Activated naive CD4-positive, alpha-beta T cell (primary cell): ENCODE results near the gene TRIM8.
A peak's percentile ranks its signal among the peaks of the same experiment; 100 is the strongest.

Source experiments
- DNase-seq, 4 experiments: peaks; one replicate each; lab custom pipeline; 2025; lab: John Stamatoyannopoulos, UW

Gene TRIM8

DNA sequence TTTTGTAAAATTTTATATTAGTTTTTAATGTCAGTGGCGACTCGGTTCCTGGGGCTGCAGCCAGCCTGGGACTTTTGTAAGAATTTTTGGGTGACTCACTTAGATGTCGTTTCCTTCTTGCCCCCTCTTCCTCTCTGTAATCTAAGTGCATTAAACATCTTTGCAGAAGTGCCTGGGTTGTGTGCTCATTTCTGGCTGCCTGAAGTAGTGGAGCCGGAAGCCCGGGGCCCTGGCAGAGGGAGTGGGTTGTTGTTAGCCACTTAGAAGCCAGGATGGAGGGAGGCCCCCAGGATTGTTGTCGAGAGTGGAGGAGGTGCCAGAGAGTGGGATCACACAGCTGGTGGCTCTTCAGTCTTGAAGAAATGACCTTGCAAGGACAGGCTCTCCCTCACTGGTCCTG lies 11.0 kb upstream of the TRIM8 start:
- DNase-seq: no peak

DNA sequence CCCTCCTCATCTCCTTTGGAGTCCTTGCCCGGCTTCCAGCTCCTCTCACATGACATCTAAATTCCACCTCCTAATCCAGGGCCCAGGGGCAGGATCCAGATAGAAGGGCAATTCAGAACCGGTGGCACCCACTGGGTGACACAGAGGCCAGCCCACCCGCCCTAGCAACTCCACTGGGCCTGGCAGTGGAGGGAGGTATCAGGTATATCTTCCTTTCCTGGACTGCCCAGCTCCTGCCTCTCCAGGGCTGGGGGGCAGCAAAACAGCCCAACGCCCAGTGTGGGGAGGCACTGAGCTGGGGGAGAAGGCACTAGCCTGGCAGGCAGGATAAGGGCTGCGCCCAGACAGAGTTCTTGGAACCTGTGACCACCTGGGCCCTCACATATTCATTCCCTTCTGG lies 10.4 kb upstream of the TRIM8 start:
- no peak for DNase-seq

DNA sequence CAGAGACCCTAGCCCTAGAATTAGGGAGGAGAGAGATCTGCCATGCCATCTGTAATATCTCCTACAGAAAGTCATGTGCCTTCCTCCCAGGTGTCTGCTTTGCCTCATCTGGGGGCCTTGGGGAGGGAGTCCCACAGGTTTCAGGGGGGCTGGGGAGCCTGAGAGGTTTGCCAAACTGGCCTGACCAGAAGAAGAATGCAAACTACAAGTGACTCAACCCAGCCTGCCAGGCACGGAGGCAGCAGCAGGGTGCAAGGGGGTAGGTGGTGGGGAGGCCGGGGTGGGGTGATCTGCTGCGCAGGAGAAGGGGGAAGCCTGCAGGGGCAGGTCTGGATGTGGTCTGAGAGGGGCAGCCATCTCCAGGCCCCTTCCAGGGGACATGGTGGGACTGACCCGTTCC lies 9.6 kb upstream of the TRIM8 start:
- no peak for DNase-seq

DNA sequence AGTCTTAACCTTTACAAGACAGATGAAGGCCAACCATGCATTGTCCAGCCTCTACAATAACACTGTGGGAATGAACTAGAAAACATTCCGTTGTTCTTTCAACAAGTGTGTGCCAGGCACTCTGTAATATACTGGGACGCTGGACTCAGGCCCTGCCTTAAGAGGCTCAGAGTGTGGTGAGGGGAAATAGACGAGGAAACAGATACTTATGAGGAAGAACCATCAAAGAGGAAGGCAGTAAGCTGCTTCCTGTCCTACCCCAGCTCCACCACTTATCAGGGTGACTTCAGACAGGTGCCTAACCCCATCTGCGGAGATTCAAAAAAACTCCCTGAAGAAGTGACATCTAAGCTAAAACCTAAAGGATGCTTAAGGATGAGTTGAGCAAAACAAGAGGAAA lies 8.9 kb upstream of the TRIM8 start:
- no peak for DNase-seq

DNA sequence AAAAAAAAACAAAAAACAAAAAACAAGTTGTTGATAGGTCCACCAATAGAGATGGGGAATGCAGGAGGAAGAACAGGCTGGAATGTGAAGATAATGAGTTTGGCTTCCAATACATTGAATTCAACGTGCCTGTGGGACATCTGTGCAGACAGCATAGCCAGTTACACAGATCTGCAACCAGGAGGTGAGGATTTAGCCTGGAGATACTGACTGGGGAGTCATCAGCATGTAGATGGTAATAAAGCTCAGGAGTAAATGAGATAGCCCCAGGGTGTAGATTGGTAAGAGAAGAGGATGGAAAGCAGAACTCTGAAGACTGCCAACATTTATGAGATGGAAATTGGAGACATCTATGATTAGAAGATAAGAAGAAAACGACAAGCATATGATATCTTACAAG lies 4.7 kb upstream of the TRIM8 start:
- no peak for DNase-seq

DNA sequence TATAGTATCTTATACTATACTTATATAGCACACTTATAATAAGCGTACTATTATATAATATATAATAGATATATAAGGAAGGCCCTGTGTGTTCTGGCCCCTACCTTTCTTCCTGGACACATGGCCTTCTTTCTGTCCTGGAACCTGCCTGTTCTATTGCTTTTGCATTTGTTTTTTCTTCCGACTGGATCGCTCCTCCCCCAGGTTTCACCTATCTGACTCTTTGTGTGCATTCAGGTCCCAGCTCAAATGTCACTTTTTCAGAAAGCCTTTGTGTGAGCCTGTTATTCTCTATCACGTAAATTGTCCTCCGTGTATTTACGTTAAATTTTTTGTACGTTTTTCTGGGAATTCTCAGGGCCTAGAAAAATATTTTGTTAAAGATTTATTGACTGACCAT lies 2.9 kb upstream of the TRIM8 start:
- no peak for DNase-seq

DNA sequence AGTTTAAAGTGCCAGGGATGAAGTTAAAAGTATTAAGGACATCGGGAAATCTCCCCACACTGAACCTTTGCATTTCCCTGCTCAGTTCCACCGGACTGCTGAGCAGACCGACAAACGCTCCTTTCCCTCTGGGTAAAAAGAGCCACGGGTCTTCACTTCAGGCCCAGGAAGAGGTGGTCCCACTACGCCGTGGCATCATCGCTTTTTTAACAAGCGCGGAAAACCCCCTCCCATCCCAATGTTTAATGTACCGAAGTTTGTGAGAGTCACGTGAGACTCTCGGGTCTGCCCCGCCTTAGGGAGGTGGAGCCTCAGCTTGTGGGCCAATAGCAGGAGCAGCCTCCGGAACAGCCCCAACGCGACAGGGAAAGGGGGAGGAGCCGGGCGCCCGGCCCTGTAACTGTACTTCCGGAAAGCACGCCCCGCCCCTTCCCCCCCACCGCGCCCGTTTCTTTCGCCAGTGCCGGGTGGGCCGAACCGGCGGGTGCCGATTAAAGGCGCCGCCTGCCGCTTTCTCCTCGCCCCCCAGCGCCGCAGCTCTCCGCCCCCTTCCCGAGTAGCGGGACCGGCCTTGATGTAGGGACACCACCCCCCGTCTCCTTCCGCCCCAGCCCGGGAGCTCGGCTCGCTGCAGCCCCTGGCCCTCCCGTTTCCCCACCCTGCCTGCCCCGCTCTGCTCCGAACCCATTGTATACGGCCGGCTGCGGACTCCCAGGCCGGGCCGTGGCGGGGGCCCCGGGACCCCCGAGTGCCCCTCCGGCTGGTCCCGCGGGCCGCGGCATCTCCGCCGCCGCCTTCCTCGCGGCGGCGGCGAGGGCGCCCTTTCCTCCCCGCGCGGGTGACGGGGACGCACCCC lies 2.2 kb upstream of the TRIM8 start:
- peak; percentile 83 to 97 (median 92) for DNase-seq

DNA sequence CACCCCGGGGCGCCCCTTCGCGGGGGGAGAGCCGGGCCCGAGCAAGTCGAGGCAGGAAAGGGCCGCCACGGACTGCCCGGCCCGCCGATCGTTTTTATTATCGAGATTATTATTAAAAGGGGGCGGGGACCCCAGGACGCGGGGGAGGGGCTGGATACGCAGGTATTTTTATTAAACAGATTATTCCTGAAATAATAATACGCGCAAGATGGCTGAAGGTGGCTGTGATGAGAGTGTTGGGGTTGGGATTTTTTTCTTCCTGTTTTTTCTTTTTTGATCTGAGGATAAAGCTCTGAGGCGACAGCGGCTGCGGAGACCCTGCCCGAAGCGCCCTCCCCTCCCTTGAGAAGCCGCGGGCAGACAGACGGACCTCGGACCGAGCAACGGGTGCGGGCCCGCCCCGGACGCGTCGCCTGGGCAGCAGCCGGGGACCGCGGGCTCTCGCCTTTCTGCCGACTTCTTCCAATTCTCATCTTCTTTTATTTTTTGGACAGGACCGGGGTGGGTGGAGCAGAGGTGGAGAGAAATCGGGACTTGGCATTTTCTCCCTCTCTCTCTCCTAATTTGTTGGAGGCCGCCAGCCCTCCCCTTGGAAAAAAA lies 1.4 kb upstream of the TRIM8 start:
- DNase-seq: peak in 2 of 4 experiments; percentile 26 to 44

DNA sequence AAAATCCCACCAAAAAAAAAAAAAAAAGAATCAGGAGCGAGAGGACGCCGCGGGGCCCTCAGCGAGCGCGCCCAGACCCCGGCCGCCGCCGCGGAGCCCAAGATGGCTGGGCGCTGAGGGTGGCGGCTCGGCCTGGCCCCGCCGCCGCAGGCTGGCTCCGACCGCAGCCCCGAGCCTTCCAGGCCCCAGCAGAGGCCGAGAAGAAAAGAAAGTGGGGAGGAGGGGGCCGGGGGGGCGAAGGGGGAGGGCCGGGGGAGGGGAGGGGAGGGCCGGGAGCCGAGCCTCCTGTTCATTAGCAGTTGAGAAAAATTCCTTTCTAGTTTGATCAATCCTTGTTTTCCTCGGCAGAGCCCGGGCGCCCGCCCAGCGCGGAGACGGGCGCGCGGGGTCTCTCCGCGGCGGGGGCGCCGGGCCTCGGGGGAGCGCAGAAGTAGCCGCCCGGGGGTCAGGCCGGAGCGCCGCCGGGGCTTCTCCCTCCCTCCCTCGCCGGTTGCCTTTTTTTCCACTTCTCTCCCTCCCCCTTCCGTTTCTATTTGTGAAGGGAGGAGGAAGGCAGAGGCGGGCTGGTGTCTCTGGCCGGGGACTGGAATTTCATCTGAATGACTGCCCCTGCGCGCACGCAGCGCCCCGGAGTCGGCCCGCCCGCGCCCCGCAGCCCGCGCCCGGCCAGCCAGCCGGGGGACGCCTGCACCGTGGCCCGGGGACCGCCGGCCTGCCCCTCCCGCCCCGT lies 778 bp upstream of the TRIM8 start:
- peak in 1 of 4 experiments; percentile 44 for DNase-seq

DNA sequence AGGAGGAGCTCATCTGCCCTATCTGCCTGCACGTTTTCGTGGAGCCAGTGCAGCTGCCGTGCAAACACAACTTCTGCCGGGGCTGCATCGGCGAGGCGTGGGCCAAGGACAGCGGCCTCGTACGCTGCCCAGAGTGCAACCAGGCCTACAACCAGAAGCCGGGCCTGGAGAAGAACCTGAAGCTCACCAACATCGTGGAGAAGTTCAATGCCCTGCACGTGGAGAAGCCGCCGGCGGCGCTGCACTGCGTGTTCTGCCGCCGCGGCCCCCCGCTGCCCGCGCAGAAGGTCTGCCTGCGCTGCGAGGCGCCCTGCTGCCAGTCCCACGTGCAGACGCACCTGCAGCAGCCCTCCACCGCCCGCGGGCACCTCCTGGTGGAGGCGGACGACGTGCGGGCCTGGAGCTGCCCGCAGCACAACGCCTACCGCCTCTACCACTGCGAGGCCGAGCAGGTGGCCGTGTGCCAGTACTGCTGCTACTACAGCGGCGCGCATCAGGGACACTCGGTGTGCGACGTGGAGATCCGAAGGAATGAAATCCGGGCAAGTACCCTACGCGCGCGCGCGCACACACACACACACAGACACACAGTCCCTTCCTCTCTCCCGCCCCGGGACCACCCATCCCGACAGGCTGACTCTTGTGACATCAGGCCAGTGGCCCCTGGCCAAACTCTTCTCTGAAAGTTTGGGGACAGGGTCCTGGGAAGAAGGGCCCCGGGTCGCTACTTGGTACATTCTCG lies 538 bp downstream of the TRIM8 start:
- peak; percentile 43 to 81 (median 53) for DNase-seq

DNA sequence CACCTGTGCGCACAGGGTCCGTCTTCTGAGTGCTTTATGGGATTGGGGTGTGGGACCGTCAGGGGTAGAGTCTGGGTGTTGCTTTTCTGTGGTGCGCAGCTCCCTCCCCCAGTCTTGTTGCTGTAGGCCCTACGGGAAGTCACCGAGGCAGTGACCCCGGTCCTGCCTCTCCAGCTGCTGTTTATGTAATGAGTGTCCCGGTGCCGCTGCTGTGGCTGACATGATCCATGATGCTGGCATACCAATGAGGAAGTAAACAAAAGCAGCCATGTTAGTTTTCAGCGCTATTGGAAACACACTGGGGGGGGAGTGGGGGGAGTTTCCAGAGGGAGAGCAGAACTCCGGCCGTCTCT lies 1.1 kb downstream of the TRIM8 start:
- DNase-seq: peak in 1 of 4 experiments; percentile 44

DNA sequence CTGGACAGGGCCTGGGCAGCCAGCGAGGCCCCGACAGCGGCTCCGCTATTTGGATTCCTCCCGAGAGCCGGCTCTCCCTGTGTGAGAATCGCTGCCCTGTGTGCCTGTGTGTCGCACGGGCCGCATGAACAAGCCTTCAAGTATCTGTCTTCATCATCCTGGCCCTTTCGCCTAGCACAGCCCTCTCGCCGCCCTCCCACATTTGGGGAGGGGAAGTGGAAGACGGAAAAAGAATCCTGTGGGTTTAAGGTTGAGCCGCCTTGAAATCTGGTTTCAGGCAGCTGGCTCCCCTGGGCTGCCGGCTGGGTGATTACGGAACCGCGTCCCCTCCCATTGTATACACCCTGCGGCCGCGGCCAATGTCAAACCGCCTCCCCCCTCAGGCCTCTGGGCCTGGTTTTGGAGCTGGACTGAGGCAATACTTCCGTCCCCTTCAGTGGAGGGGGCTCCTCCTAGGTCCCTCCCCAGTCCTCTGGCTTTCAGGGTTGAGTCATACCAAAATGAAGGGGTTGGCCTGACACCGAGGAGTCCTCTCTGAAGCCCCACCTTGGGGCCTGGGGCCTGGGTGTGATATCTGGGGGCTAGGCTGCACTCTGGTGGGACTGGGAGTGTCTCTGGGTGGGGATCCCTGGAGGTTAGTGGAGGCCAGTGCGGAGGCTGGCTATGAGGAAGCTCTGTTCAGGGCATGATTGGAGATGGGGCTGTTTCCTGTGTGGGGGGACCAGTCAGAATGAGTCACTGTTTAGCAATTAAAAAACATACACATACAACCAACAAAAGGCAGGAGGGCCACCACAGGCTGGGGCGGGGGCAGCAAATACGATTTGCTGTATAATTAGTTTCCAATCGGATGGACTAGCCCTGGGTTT lies 1.7 kb downstream of the TRIM8 start:
- DNase-seq: peak in 3 of 4 experiments; percentile 49 to 52 (median 50)

DNA sequence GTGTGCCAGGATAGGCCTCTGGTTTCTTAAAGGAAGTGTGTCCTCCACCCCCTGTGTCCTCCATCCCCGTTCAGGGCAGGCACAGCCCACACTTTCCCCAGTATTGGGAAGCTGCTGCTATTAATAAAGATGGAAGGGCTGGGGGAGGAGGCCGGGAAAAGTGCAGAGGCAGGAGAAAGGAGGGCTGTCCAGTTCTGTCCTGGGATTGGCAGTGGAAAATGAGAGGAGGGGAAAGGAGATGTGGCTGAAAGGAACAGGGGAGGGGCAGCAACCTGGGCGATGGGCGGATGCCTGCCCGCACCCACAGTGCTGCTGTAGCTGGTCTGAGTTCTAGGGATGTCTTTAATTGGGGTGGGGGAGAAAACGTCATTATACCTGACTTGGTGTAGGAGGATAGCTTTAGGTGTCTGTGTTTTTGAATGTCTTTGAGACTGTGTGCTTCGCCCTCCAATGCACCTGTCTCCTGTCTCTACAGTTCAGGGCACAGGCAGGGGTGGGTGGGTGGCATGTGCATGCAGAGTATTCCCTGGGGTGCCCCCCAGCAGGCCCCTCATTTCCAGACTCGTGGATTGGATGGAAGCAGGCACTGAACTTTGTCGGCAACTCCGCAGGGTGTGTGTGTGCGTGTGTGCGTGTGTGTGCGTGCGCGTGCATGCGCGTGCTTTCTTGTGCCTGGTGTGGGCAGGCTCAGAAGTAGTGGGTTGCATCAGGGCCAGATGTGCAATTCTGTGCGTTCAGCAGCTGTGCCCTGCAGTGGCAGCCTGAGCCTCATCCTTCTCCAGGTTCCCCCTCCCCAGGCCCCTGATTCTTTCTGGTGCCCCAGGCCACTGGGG lies 2.5 kb downstream of the TRIM8 start:
- DNase-seq: peak in 1 of 4 experiments; percentile 39

DNA sequence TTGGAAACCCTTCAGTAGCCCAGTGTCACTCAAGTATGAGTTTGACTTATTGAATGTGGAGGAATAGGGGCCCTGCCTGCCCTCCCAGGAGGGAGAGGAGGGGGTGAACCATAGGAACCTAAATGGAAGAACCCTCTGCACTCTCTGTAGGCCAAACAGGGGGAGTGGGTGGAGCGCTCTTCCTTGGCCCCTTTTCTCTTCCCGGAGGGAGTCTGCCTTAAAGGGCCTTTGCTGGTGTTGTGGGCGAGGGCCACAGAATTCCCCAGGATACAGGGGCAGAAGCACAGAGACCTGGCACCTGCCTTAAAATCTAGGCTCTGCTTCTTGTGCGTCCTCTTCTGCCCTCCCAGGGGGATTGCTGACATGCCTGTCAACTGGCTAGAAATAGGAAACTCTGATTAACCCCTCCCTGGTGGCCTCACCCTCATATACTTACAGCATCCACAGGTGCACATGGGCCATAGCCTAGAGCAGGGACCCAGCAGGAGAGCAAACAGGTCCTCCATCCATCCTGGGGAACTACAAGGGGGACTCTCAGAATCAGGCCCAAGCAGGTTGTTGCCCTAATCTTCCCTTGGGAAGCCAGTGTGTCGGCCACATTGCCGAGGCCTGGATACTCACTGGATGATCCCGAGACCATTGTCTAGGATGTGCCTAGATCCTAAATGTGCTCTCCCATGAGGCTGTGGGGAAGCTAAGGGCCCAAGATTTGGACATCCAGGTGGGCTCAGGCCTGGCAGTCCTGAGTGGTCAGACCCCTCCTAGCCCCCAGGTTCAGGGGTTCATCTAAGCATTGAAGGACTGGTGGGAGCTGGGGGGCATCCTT lies 3.4 kb downstream of the TRIM8 start:
- DNase-seq: no peak

DNA sequence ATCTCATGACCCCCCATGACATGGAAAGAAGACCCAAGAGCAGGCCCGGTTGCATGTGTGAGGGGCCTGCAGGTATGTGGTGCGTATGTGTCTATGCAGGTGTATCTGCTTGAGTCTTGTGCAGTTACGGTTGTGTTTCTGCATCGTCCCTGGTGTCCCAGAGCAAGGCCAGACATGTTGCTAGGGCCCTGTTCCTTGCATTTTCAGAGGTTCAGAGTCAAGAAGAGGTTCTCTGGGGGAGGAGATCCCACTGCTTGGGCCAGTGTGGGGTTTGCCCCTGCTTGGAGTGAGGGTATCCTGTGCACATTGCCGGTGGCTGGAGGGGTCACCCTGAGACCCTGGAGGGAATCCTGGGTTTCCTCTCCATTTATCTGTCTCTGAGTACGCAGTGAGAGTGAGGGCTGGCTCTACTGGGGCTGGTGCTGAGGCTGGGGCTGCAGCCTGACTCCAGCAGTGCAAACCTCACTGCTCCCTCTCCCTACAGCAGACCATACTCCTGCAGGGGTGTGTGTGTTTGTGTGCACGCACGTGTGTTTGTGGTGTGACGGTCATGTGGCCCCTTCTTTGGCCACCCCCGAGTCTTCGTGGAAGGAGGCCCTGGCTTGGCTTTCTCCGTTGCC lies 4.1 kb downstream of the TRIM8 start:
- DNase-seq: no peak

DNA sequence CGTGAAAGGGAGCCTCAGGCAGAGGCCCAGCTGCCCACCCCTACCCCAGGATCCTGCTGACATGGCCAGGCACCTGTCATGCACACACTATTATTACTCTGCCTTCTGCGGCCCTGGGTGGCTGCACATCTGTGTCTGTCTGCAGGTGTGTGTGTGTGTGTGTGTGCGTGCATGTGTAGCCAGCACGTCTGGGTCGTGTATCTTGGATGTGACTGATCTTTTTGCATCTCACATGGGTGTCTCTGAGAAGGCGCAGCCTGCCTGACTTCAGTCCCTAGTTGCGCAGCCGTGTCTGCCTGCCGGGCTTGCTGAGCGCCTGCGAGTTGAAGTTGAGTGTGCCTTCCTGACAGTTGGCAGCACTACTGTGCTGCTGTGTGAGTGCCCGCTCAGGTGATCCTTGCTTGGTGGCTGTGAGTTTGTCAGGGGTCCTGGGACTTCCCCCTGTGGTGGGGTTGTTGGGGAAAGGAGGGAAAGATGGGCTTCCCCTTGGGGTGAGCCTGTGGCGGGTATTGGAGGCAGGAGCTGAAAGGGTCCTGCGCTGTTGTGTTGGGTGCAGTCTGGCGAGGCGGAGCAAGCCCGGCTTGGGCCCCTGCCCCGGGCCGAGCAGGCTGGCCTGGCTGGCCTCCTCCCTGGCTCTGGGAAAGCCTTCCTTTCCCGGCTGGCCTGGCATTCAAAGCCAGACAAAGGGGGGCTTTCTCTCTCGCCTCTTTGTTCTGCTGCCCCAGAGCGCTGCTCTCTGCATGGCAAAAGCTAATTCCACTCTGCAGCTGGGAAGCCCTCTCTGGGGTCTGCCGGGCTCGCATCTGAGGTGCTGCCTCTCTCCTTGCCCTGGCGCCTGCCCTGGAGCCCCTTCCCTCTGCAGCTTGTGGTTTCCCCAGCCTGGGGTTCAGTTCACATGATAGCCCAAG lies 4.9 kb downstream of the TRIM8 start:
- DNase-seq: peak in 2 of 4 experiments; percentile 18 to 40

DNA sequence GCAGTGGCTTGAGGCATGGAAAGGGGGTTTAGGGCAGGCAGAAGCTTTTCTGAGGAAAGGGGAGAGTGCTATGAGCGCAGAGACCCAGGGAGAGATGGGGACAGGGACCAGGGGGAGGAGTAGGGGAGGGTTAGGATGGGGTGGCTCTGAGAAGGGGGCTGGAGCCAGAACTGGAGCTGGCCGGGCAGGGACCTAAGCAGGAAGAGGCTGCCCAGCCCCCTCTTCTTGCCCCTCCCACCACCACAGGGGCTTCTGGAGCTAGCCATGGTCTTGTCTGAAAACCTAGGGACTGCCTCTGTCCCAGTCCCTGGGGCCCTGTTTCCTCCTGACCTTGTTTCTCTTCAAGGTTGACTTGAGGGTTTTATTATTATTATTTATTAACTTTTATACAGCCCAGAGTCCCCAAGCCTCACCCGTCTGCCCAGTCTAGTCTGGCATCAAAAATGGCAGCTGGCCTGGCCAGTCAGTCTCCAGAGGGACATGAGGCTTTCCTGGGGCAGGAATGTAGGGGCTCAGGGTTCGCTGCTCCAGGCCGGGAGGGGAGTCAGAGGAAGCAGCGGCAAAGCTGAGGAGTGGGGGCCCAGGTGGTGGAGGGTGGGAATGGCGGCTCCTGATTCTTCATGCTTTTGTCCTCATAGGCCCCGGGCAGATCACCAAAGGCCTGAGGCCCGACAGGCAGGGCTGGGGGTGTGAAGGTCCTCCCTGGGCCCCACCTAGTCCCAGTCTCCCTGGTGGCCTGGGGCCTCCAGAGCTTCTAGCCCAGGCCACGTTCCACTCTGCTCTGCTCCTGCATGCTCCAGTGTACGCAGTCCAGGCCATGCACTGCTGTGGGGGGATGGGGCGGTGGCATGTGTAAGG lies 5.7 kb downstream of the TRIM8 start:
- no peak for DNase-seq
